GM23338 (cell line): ENCODE data around the gene SARDH. TPM values are rescaled to one million over a fixed set of nuclear protein-coding genes. Genes with fewer than 3 reads are reported as not detected.

Experiments
- ATAC-seq: fragments of 200-7000 bp; cut with Tn5 transposase; 3 replicates; pipeline ENCODE4 v1.9.1; 2020
- DNase-seq: peaks from one replicate; pipeline ENCODE4 v3.0.0-alpha.2; 2015; ENCODE audit warnings: low spot score
- H2AFZ ChIP-seq: fragments of 200-600 bp; sonication (generic); 2 replicates; pipeline ENCODE4 v1.8.0; 2016; ENCODE audit warnings: antibody characterized with exemption, mild to moderate bottlenecking, moderate library complexity
- H3F3A ChIP-seq: fragments of 200-600 bp; sonication (generic); replicated peaks from 2 replicates; pipeline ENCODE4 v1.8.0; 2017; ENCODE audit warnings: antibody characterized with exemption, mixed run types, low read depth
- H3K27ac ChIP-seq: fragments of 200-600 bp; sonication (generic); 2 replicates; pipeline ENCODE4 v1.6.1; 2016; ENCODE audit warnings: low read depth
- H3K27me3 ChIP-seq: fragments of 200-600 bp; sonication (generic); 2 replicates; pipeline ENCODE4 v1.8.0; 2016; ENCODE audit warnings: mild to moderate bottlenecking, mixed run types, moderate library complexity; ENCODE audit not compliant: insufficient read depth
- H3K36me3 ChIP-seq: fragments of 200-600 bp; sonication (generic); 2 replicates; pipeline ENCODE4 v1.8.0; 2016; ENCODE audit warnings: mild to moderate bottlenecking; ENCODE audit not compliant: insufficient read depth
- H3K4me1 ChIP-seq: fragments of 200-600 bp; sonication (generic); 2 replicates; pipeline ENCODE4 v1.8.0; 2016; ENCODE audit warnings: mild to moderate bottlenecking, moderate library complexity; ENCODE audit not compliant: insufficient read depth
- H3K4me2 ChIP-seq: fragments of 200-600 bp; sonication (generic); 2 replicates; pipeline ENCODE4 v1.7.1; 2017; ENCODE audit warnings: mixed run types
- H3K4me3 ChIP-seq: fragments of 200-600 bp; sonication (generic); 2 replicates; pipeline ENCODE4 v1.6.1; 2016; ENCODE audit warnings: mixed run types
- H3K79me2 ChIP-seq: fragments of 200-600 bp; sonication (generic); replicated peaks from 2 replicates; pipeline ENCODE4 v1.8.0; 2017; ENCODE audit warnings: mild to moderate bottlenecking; ENCODE audit not compliant: insufficient read depth
- H3K9me2 ChIP-seq: fragments of 200-600 bp; sonication (generic); 2 replicates; pipeline ENCODE4 v1.8.0; 2017; ENCODE audit not compliant: insufficient read depth
- H4K20me1 ChIP-seq: fragments of 200-600 bp; sonication (generic); replicated peaks from 2 replicates; pipeline ENCODE4 v1.8.0; 2017; ENCODE audit warnings: mild to moderate bottlenecking; ENCODE audit not compliant: insufficient read depth
- H3K27ac Mint-ChIP-seq: 2 replicates; pipeline ENCODE4 v1.8.0; 2020; ENCODE audit warnings: inconsistent platforms, mild to moderate bottlenecking, moderate library complexity, mixed read lengths
- H3K27me3 Mint-ChIP-seq: 3 replicates; pipeline ENCODE4 v1.8.0; 2022; ENCODE audit warnings: low read depth, mild to moderate bottlenecking, moderate library complexity, mixed read lengths, inconsistent platforms; ENCODE audit not compliant: insufficient read depth, poor library complexity
- H3K36me3 Mint-ChIP-seq: 3 replicates; pipeline ENCODE4 v1.8.0; 2021; ENCODE audit warnings: low read depth, mild to moderate bottlenecking, inconsistent platforms, moderate library complexity, mixed read lengths
- H3K4me1 Mint-ChIP-seq: 3 replicates; pipeline ENCODE4 v1.8.0; 2020; ENCODE audit warnings: mild to moderate bottlenecking, inconsistent platforms, mixed read lengths
- H3K4me3 Mint-ChIP-seq: 3 replicates; pipeline ENCODE4 v1.8.0; 2021; ENCODE audit warnings: moderate library complexity, mild to moderate bottlenecking, inconsistent platforms, mixed read lengths
- H3K9me3 Mint-ChIP-seq: 3 replicates; pipeline ENCODE4 v1.8.0; 2020; ENCODE audit warnings: moderate library complexity, mild to moderate bottlenecking, inconsistent platforms, mixed read lengths
- EZH2phosphoT487 ChIP-seq: fragments of 200-600 bp; sonication (generic); IDR thresholded peaks from one replicate; pipeline ENCODE4 v1.8.1; 2018; ENCODE audit warnings: antibody characterized with exemption; ENCODE audit not compliant: unreplicated experiment
- JUNB ChIP-seq: IDR thresholded peaks from one replicate; pipeline ENCODE4 v1.6.1; 2016; ENCODE audit warnings: antibody characterized with exemption; ENCODE audit not compliant: unreplicated experiment
- NANOG ChIP-seq: IDR thresholded peaks from 2 replicates; pipeline ENCODE4 v1.6.1; 2016; ENCODE audit warnings: antibody characterized with exemption, borderline replicate concordance
- POLR2AphosphoS5 ChIP-seq: IDR thresholded peaks from 2 replicates; pipeline ENCODE4 v1.6.1; 2016; ENCODE audit warnings: antibody characterized with exemption, low read depth
- polyA plus RNA-seq: library from polyadenylated mRNA; unstranded; fragments of >200 nt; fragmentation: Nextera tagmentation; extraction: Ambion mirVana; gene quantifications from 2 replicates; pipeline ENCODE4 v1.2.1, GENCODE V29; 2016
- total RNA-seq: library from RNA; depleted of rRNA; stranded (reverse); fragments of >200 nt; shearing (Covaris generic); gene quantifications from 2 replicates; pipeline ENCODE4 v1.2.3, GENCODE V29; 2014
- TF ChIP-seq, protein P1 (sequence below): IDR thresholded peaks from 2 replicates; pipeline ENCODE4 v1.6.1; 2016; ENCODE audit warnings: antibody characterized with exemption
- TF ChIP-seq, protein P2 (sequence below): fragments of 250-450 bp; sonication (Bioruptor Pico); IDR thresholded peaks from 2 replicates; pipeline ENCODE4 v1.5.0; 2020; ENCODE audit warnings: mild to moderate bottlenecking, moderate library complexity

Gene SARDH
- total and polyA plus RNA-seq, 2 experiments from 2014 or later: 2.8 to 10.4 TPM

DNA sequence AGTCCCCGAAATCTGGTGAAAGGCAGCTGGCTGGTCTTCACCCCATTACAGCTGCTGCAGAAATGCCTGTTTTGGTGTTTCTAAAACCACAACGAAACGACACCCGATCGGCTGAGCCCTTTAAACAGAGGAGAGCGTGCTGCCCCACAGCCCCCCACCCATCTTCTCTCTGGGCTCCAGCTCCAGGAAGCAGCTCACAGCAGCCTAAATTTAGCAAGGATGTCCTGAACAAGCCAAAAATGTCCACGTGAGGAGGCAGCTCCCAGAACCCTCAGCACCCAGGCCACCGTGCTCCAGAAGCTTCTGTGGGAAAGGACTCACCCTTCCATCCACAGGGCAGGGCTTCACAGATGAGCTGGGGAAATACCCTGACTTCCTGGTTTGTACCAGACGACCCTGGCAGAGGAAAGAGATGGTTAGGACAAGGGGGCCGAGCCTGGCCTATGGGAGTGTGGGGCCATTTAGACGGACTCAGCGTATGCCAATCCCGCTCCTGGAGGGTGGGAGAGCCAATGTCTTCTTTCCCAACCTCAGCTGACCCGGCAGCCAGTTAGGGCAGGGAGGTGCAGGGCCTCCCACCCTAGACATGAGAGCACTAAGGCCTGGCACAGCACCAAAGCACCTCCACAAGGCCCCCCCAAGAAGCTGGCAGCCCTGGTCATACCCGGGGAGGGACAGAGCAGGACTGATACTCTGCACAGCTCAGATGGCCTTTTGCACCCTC lies 39.1 kb upstream of the SARDH start:
- Histone ChIP-seq H3K27ac (no peak overlapping the region), H2AFZ (no peak overlapping the region), H3K4me1 (no peaks in the 10 kb centered on the region), H3K9me2 (no peaks in the 10 kb centered on the region), H3K4me3 (no peak overlapping the region), H3K27me3 (no peaks in the 10 kb centered on the region), H3K4me2 (no peak overlapping the region), H4K20me1 (no peaks in the 10 kb centered on the region), H3K79me2 (no peaks in the 10 kb centered on the region), H3F3A (no peaks in the 10 kb centered on the region), H3K36me3 (no peaks in the 10 kb centered on the region)
- TF ChIP-seq JUNB: no peak
- TF ChIP-seq, protein P1, sequence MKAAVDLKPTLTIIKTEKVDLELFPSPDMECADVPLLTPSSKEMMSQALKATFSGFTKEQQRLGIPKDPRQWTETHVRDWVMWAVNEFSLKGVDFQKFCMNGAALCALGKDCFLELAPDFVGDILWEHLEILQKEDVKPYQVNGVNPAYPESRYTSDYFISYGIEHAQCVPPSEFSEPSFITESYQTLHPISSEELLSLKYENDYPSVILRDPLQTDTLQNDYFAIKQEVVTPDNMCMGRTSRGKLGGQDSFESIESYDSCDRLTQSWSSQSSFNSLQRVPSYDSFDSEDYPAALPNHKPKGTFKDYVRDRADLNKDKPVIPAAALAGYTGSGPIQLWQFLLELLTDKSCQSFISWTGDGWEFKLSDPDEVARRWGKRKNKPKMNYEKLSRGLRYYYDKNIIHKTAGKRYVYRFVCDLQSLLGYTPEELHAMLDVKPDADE: no peak
- TF ChIP-seq, protein P2, sequence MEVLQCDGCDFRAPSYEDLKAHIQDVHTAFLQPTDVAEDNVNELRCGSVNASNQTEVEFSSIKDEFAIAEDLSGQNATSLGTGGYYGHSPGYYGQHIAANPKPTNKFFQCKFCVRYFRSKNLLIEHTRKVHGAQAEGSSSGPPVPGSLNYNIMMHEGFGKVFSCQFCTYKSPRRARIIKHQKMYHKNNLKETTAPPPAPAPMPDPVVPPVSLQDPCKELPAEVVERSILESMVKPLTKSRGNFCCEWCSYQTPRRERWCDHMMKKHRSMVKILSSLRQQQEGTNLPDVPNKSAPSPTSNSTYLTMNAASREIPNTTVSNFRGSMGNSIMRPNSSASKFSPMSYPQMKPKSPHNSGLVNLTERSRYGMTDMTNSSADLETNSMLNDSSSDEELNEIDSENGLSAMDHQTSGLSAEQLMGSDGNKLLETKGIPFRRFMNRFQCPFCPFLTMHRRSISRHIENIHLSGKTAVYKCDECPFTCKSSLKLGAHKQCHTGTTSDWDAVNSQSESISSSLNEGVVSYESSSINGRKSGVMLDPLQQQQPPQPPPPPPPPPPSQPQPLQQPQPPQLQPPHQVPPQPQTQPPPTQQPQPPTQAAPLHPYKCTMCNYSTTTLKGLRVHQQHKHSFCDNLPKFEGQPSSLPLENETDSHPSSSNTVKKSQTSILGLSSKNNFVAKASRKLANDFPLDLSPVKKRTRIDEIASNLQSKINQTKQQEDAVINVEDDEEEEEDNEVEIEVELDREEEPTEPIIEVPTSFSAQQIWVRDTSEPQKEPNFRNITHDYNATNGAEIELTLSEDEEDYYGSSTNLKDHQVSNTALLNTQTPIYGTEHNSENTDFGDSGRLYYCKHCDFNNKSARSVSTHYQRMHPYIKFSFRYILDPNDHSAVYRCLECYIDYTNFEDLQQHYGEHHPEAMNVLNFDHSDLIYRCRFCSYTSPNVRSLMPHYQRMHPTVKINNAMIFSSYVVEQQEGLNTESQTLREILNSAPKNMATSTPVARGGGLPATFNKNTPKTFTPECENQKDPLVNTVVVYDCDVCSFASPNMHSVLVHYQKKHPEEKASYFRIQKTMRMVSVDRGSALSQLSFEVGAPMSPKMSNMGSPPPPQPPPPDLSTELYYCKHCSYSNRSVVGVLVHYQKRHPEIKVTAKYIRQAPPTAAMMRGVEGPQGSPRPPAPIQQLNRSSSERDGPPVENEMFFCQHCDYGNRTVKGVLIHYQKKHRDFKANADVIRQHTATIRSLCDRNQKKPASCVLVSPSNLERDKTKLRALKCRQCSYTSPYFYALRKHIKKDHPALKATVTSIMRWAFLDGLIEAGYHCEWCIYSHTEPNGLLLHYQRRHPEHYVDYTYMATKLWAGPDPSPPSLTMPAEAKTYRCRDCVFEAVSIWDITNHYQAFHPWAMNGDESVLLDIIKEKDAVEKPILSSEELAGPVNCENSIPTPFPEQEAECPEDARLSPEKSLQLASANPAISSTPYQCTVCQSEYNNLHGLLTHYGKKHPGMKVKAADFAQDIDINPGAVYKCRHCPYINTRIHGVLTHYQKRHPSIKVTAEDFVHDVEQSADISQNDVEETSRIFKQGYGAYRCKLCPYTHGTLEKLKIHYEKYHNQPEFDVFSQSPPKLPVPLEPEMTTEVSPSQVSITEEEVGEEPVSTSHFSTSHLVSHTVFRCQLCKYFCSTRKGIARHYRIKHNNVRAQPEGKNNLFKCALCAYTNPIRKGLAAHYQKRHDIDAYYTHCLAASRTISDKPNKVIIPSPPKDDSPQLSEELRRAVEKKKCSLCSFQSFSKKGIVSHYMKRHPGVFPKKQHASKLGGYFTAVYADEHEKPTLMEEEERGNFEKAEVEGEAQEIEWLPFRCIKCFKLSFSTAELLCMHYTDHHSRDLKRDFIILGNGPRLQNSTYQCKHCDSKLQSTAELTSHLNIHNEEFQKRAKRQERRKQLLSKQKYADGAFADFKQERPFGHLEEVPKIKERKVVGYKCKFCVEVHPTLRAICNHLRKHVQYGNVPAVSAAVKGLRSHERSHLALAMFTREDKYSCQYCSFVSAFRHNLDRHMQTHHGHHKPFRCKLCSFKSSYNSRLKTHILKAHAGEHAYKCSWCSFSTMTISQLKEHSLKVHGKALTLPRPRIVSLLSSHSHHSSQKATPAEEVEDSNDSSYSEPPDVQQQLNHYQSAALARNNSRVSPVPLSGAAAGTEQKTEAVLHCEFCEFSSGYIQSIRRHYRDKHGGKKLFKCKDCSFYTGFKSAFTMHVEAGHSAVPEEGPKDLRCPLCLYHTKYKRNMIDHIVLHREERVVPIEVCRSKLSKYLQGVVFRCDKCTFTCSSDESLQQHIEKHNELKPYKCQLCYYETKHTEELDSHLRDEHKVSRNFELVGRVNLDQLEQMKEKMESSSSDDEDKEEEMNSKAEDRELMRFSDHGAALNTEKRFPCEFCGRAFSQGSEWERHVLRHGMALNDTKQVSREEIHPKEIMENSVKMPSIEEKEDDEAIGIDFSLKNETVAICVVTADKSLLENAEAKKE: no peak
- no peak for TF ChIP-seq EZH2phosphoT487
- no peak for TF ChIP-seq POLR2AphosphoS5
- TF ChIP-seq NANOG: no peak
- no peaks in the 10 kb centered on the region for H3K4me1 Mint-ChIP-seq
- ATAC-seq (no peak), DNase-seq (no peak)
- peaks cover 8% of the 10 kb centered on the region for H3K27me3 Mint-ChIP-seq
- no peaks in the 10 kb centered on the region for H3K9me3 Mint-ChIP-seq
- peaks cover 11% of the 10 kb centered on the region; the same call in 2 of the 3 replicates for H3K36me3 Mint-ChIP-seq
- no peak overlapping the region for H3K4me3 Mint-ChIP-seq
- no peak overlapping the region for H3K27ac Mint-ChIP-seq
